Measurements from ENCODE around the gene TRAPPC2L.

TRAPPC2L gene

GRCh38 chr16:88839745-88840599 lies 17.0 kb upstream of the TRAPPC2L start:
- no peaks in the 10 kb centered on the region for H3K27me3 ChIP-seq (ENCODE audit: control insufficient read depth, insufficient read depth, low read length, poor library complexity, severe bottlenecking)
- peaks cover 4% of the 10 kb centered on the region for H3K36me3 ChIP-seq (ENCODE audit: control insufficient read depth, insufficient read depth, low read length)
- 95 to 96% methylated on average over 24 of the region's 24 CpGs for WGBS, 2 experiments
- no peaks in the 10 kb centered on the region for H3K9me3 ChIP-seq (ENCODE audit: control insufficient read depth, low read length)
- no peaks in the 10 kb centered on the region for H3K4me1 ChIP-seq (ENCODE audit: control insufficient read depth, insufficient read depth, low read length)
- H3K27ac ChIP-seq (ENCODE audit: insufficient read depth, low read depth, low read length, poor library complexity, severe bottlenecking): no peak overlapping the region
- no peak overlapping the region for H3K4me3 ChIP-seq (ENCODE audit: insufficient read depth, low read depth, low read length)

GRCh38 chr16:88840600-88841215 lies 16.2 kb upstream of the TRAPPC2L start:
- Histone ChIP-seq H3K27me3 (ENCODE audit: control insufficient read depth, insufficient read depth, low read length, poor library complexity, severe bottlenecking) (no peaks in the 10 kb centered on the region), H3K27ac (ENCODE audit: insufficient read depth, low read depth, low read length, poor library complexity, severe bottlenecking) (no peak overlapping the region), H3K9me3 (ENCODE audit: control insufficient read depth, low read length) (no peaks in the 10 kb centered on the region), H3K4me3 (ENCODE audit: insufficient read depth, low read depth, low read length) (no peak overlapping the region), H3K4me1 (ENCODE audit: control insufficient read depth, insufficient read depth, low read length) (no peaks in the 10 kb centered on the region), H3K36me3 (ENCODE audit: control insufficient read depth, insufficient read depth, low read length) (peaks cover 4% of the 10 kb centered on the region)
- WGBS, 2 experiments: 95 to 96% methylated on average over 30 of the region's 30 CpGs

- Histone ChIP-seq H3K4me3 (ENCODE audit: insufficient read depth, low read depth, low read length) (no peak overlapping the region), H3K9me3 (ENCODE audit: control insufficient read depth, low read length) (no peaks in the 10 kb centered on the region), H3K36me3 (ENCODE audit: control insufficient read depth, insufficient read depth, low read length) (peaks cover 4% of the 10 kb centered on the region), H3K27ac (ENCODE audit: insufficient read depth, low read depth, low read length, poor library complexity, severe bottlenecking) (no peak overlapping the region), H3K27me3 (ENCODE audit: control insufficient read depth, insufficient read depth, low read length, poor library complexity, severe bottlenecking) (no peaks in the 10 kb centered on the region), H3K4me1 (ENCODE audit: control insufficient read depth, insufficient read depth, low read length) (no peaks in the 10 kb centered on the region)
- 94 to 95% methylated on average over 40 of the region's 40 CpGs for WGBS, 2 experiments
Observed at GRCh38 chr16:88841521-88842307, 15.2 kb upstream of the TRAPPC2L start.

GRCh38 chr16:88842308-88842756 lies 14.6 kb upstream of the TRAPPC2L start:
- Histone ChIP-seq H3K27me3 (ENCODE audit: control insufficient read depth, insufficient read depth, low read length, poor library complexity, severe bottlenecking) (no peaks in the 10 kb centered on the region), H3K4me3 (ENCODE audit: insufficient read depth, low read depth, low read length) (no peak overlapping the region), H3K36me3 (ENCODE audit: control insufficient read depth, insufficient read depth, low read length) (peaks cover 4% of the 10 kb centered on the region), H3K27ac (ENCODE audit: insufficient read depth, low read depth, low read length, poor library complexity, severe bottlenecking) (no peak overlapping the region), H3K9me3 (ENCODE audit: control insufficient read depth, low read length) (no peaks in the 10 kb centered on the region), H3K4me1 (ENCODE audit: control insufficient read depth, insufficient read depth, low read length) (no peaks in the 10 kb centered on the region)
- 89 to 91% methylated on average over 15 of the region's 15 CpGs for WGBS, 2 experiments

- Histone ChIP-seq H3K4me3 (ENCODE audit: insufficient read depth, low read depth, low read length) (no peak overlapping the region), H3K4me1 (ENCODE audit: control insufficient read depth, insufficient read depth, low read length) (no peaks in the 10 kb centered on the region), H3K27ac (ENCODE audit: insufficient read depth, low read depth, low read length, poor library complexity, severe bottlenecking) (no peak overlapping the region), H3K9me3 (ENCODE audit: control insufficient read depth, low read length) (no peaks in the 10 kb centered on the region), H3K27me3 (ENCODE audit: control insufficient read depth, insufficient read depth, low read length, poor library complexity, severe bottlenecking) (no peaks in the 10 kb centered on the region), H3K36me3 (ENCODE audit: control insufficient read depth, insufficient read depth, low read length) (peaks cover 4% of the 10 kb centered on the region)
- 95% methylated on average over 25 of the region's 25 CpGs for WGBS, 2 experiments
Observed at GRCh38 chr16:88842806-88843205, 14.1 kb upstream of the TRAPPC2L start.

DNA sequence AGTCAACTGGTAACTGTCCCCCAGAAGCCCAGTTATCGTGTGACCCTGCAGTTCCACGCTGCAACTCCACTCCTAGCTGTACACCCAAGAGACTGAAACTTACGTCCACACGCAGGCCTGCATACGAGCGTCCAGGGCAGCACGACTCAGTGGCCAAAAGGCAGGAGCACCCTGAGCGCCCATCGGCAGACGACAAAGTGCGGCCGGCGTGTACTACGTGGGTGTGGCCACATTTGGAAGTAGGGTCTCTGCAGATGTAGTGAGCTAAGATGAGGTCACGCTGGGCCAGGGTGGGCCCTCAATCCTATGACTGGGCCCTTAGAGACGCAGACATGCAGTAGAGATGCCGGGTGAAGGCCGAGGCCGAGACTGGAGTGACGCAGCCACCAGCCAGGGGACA lies 13.7 kb upstream of the TRAPPC2L start:
- no peak overlapping the region for H3K4me3 ChIP-seq (ENCODE audit: insufficient read depth, low read depth, low read length)
- WGBS, 2 experiments: 91 to 92% methylated on average over 20 of the region's 20 CpGs
- no peaks in the 10 kb centered on the region for H3K4me1 ChIP-seq (ENCODE audit: control insufficient read depth, insufficient read depth, low read length)
- H3K27me3 ChIP-seq (ENCODE audit: control insufficient read depth, insufficient read depth, low read length, poor library complexity, severe bottlenecking): no peaks in the 10 kb centered on the region
- no peaks in the 10 kb centered on the region for H3K9me3 ChIP-seq (ENCODE audit: control insufficient read depth, low read length)
- H3K36me3 ChIP-seq (ENCODE audit: control insufficient read depth, insufficient read depth, low read length): peaks cover 4% of the 10 kb centered on the region
- H3K27ac ChIP-seq (ENCODE audit: insufficient read depth, low read depth, low read length, poor library complexity, severe bottlenecking): no peak overlapping the region

- WGBS, 2 experiments: 81% methylated on average over 11 of the region's 11 CpGs
- H3K9me3 ChIP-seq (ENCODE audit: control insufficient read depth, low read length): no peaks in the 10 kb centered on the region
- H3K27ac ChIP-seq (ENCODE audit: insufficient read depth, low read depth, low read length, poor library complexity, severe bottlenecking): no peak overlapping the region
- H3K36me3 ChIP-seq (ENCODE audit: control insufficient read depth, insufficient read depth, low read length): peaks cover 2% of the 10 kb centered on the region
- H3K4me1 ChIP-seq (ENCODE audit: control insufficient read depth, insufficient read depth, low read length): no peaks in the 10 kb centered on the region
- H3K27me3 ChIP-seq (ENCODE audit: control insufficient read depth, insufficient read depth, low read length, poor library complexity, severe bottlenecking): no peaks in the 10 kb centered on the region
- no peak overlapping the region for H3K4me3 ChIP-seq (ENCODE audit: insufficient read depth, low read depth, low read length)
Observed at GRCh38 chr16:88844419-88845036, 12.4 kb upstream of the TRAPPC2L start.

DNA sequence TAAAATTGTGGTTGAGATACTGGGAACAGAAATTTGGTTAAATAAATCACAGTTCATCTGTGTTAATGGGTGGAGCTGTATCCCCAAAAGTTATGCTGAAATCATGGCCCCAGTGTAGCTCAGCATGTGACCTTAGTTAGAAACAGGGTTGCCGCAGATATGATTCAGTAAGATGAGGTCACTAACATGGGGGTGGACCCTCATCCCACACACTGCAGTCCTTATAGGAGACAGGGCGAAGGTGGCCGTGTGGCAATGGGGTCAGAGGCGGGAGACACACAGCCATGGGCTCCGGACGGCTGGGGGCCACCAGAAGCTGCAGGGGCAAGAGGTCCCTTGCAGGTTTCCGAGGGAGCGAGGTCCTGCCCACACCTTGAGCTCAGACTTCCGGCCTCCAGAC lies 10.8 kb upstream of the TRAPPC2L start:
- no peak overlapping the region for H3K27ac ChIP-seq (ENCODE audit: insufficient read depth, low read depth, low read length, poor library complexity, severe bottlenecking)
- no peaks in the 10 kb centered on the region for H3K27me3 ChIP-seq (ENCODE audit: control insufficient read depth, insufficient read depth, low read length, poor library complexity, severe bottlenecking)
- 94 to 96% methylated on average over 9 of the region's 9 CpGs for WGBS, 2 experiments
- H3K4me3 ChIP-seq (ENCODE audit: insufficient read depth, low read depth, low read length): no peak overlapping the region
- H3K36me3 ChIP-seq (ENCODE audit: control insufficient read depth, insufficient read depth, low read length): no peaks in the 10 kb centered on the region
- no peaks in the 10 kb centered on the region for H3K4me1 ChIP-seq (ENCODE audit: control insufficient read depth, insufficient read depth, low read length)
- H3K9me3 ChIP-seq (ENCODE audit: control insufficient read depth, low read length): no peaks in the 10 kb centered on the region

GRCh38 chr16:88847654-88848053 lies 9.3 kb upstream of the TRAPPC2L start:
- no peaks in the 10 kb centered on the region for H3K36me3 ChIP-seq (ENCODE audit: control insufficient read depth, insufficient read depth, low read length)
- no peak overlapping the region for H3K4me3 ChIP-seq (ENCODE audit: insufficient read depth, low read depth, low read length)
- H3K27ac ChIP-seq (ENCODE audit: insufficient read depth, low read depth, low read length, poor library complexity, severe bottlenecking): no peak overlapping the region
- no peaks in the 10 kb centered on the region for H3K9me3 ChIP-seq (ENCODE audit: control insufficient read depth, low read length)
- H3K4me1 ChIP-seq (ENCODE audit: control insufficient read depth, insufficient read depth, low read length): no peaks in the 10 kb centered on the region
- WGBS, 2 experiments: 92 to 94% methylated on average over 18 of the region's 18 CpGs
- H3K27me3 ChIP-seq (ENCODE audit: control insufficient read depth, insufficient read depth, low read length, poor library complexity, severe bottlenecking): no peaks in the 10 kb centered on the region
